Uterus (tissue), 2 donors: ENCODE measurements around the gene CNDP2.

Source experiments
- POLR2A ChIP-seq, 2 donors: fragments of 450-650 bp; IDR thresholded peaks; one replicate each; pipeline ENCODE4 v1.6.1; 2016; ENCODE audit warnings: antibody characterized with exemption in 2 of 2, mild to moderate bottlenecking in 1 of 2, moderate library complexity in 1 of 2
- TF ChIP-seq, protein P1 (sequence below), 4 experiments: fragments of 200-600 bp in 2 of 4; fragments of 450-650 bp in 2 of 4; sonication (generic) in 2 of 4; IDR thresholded peaks; one replicate each; pipeline ENCODE4 v1.5.1; 2016 to 2019; ENCODE audit warnings: antibody characterized with exemption in 4 of 4, mild to moderate bottlenecking in 2 of 4, moderate library complexity in 1 of 4

DNA sequence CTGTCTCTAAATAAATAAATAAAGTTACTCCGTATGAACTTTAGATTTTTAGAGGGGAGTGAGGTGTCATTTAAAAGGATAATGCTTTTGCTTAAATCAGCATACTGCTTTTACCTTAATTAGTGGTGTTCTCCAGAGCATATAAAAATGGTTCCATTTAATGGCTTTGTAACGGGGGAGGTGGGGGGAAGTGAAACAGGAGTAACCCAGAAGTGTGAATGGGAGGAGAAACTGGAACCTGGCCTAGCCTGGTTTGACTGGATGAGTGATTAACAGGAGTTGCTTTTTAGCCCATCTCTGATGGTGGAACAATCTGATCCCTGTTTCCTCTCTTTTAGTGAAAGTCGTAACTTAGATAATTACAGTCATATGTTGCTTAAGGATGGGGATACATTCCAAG is 1.6 kb downstream of the CNDP2 start:
- TF ChIP-seq, protein P1, sequence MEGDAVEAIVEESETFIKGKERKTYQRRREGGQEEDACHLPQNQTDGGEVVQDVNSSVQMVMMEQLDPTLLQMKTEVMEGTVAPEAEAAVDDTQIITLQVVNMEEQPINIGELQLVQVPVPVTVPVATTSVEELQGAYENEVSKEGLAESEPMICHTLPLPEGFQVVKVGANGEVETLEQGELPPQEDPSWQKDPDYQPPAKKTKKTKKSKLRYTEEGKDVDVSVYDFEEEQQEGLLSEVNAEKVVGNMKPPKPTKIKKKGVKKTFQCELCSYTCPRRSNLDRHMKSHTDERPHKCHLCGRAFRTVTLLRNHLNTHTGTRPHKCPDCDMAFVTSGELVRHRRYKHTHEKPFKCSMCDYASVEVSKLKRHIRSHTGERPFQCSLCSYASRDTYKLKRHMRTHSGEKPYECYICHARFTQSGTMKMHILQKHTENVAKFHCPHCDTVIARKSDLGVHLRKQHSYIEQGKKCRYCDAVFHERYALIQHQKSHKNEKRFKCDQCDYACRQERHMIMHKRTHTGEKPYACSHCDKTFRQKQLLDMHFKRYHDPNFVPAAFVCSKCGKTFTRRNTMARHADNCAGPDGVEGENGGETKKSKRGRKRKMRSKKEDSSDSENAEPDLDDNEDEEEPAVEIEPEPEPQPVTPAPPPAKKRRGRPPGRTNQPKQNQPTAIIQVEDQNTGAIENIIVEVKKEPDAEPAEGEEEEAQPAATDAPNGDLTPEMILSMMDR (IDR thresholded peaks at IDR 0.05), result no peak
- no peak for TF ChIP-seq POLR2A (IDR thresholded peaks at IDR 0.05)
